SU-DHL-6 (cell line): ENCODE results near the gene PHKB.

Experiments used
- EZH2phosphoT487 ChIP-seq: fragments of 200-600 bp; sonication (generic), shearing (Covaris generic); conservative IDR thresholded peaks from 2 replicates; pipeline ENCODE4 v1.6.1; 2018; ENCODE audit warnings: mild to moderate bottlenecking, antibody characterized with exemption, low read length, moderate library complexity, mixed read lengths
- TF ChIP-seq, protein P1 (sequence below): fragments of 200-600 bp; sonication (generic); IDR thresholded peaks from one replicate; pipeline ENCODE4 v1.5.1; 2017; ENCODE audit warnings: antibody characterized with exemption, mild to moderate bottlenecking, low read length, moderate library complexity; ENCODE audit not compliant: insufficient read depth, poor library complexity, severe bottlenecking

DNA sequence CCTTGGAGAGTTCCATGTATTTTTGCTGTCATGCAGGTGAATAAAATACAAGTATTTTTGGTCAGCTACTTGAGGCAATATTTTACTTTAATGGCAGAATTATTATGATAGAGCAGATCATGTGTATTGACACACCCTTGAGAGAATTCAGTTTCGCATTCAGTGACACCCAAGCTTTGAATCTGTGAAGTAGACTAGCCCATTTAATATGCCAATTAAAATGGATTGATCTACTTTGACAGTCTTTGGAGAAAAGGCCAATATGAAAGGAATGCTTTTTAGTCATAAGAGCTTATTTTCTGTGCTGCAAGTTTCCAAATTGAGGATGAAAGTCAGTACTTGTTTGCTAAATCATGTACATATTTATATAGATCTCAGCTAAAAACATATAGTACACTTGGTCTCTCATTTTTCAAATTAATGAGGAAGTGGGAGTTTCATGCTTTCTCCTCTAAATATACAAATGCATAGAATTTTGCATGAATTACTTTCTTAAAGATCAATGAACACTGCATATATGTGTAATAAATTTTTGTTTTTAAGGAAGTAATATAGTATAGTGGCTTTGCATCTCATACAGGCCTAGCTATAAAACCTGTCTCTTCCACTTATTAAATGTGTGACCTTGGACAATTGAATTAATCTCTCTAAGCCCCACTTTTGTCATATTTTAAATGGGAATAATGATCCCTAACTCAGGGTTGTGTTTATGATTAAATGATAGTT lies 161.5 kb downstream of the PHKB start:
- TF ChIP-seq, protein P1, sequence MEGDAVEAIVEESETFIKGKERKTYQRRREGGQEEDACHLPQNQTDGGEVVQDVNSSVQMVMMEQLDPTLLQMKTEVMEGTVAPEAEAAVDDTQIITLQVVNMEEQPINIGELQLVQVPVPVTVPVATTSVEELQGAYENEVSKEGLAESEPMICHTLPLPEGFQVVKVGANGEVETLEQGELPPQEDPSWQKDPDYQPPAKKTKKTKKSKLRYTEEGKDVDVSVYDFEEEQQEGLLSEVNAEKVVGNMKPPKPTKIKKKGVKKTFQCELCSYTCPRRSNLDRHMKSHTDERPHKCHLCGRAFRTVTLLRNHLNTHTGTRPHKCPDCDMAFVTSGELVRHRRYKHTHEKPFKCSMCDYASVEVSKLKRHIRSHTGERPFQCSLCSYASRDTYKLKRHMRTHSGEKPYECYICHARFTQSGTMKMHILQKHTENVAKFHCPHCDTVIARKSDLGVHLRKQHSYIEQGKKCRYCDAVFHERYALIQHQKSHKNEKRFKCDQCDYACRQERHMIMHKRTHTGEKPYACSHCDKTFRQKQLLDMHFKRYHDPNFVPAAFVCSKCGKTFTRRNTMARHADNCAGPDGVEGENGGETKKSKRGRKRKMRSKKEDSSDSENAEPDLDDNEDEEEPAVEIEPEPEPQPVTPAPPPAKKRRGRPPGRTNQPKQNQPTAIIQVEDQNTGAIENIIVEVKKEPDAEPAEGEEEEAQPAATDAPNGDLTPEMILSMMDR = no peak
- TF ChIP-seq EZH2phosphoT487 = no peak
